ENCODE results near the gene SYCP1.
"Not testable (repeated sequence)": the region's sequence is repeated elsewhere in the genome, so short reads cannot be mapped to it uniquely, and the experiment has no call there.

The SYCP1 gene

DNA sequence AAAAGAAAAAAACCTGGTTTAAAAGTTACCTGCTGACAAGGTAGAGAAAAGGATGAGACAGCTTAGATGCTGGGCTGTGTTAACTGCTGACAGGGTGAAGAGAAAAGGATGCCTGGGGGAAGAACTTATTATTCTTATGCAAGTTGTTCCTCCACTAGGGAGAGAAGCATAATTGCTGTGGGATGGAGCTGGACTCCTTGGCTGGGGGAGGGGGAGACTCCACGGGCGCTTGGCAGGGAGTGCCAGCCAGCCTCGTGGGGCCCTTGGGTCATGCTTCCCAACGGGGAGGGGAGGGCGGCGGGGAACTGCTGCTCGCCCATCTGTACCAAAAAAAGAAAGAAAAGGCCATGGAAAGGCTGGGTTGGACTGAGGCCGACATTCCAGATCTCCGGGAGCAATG, 47.2 kb downstream of the SYCP1 start:
- no peak overlapping the region for H3K27ac ChIP-seq
- TF ChIP-seq, protein P1, sequence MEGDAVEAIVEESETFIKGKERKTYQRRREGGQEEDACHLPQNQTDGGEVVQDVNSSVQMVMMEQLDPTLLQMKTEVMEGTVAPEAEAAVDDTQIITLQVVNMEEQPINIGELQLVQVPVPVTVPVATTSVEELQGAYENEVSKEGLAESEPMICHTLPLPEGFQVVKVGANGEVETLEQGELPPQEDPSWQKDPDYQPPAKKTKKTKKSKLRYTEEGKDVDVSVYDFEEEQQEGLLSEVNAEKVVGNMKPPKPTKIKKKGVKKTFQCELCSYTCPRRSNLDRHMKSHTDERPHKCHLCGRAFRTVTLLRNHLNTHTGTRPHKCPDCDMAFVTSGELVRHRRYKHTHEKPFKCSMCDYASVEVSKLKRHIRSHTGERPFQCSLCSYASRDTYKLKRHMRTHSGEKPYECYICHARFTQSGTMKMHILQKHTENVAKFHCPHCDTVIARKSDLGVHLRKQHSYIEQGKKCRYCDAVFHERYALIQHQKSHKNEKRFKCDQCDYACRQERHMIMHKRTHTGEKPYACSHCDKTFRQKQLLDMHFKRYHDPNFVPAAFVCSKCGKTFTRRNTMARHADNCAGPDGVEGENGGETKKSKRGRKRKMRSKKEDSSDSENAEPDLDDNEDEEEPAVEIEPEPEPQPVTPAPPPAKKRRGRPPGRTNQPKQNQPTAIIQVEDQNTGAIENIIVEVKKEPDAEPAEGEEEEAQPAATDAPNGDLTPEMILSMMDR (conservative IDR thresholded peaks at IDR 0.05): no peak

DNA sequence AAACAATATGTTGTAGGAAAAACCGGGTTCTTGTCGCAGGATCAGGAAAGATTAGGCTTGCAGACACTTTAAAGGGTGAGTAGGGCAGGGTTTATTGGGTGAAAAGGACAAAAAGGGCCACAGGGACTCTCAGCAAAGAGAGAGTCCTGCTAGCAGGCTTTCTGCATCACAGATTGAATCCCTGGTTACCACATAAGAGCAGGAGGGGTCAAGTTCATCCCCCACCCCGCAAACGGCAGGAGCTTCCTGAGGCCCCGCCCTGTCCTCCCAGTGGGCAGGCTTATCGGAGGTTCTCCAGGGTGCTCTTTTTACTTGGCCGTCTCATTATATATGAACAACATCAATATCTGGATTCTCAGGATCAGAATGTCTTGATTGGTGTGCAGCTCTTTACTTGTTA, 47.7 kb downstream of the SYCP1 start:
- TF ChIP-seq, protein P1 (conservative IDR thresholded peaks at IDR 0.05): no peak
- no peak overlapping the region for H3K27ac ChIP-seq

DNA sequence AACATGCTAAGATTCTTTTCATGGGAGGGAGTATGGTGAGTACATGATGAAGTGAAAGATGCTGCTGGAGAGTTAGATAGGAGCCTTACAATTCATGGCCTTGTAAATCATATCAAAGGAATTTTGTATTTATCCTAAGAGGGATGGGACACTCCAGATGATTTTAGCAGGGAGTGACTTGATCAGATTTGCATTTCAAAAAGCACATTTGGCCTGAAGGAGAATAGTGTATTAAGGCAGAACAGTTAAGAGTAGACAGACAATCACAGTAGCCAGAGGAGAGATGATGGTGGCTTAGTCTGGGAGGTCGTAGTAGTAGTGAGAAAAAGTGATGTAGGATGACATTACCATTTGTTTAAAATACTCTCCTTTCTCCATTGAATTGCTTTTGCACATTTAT, 48.8 kb downstream of the SYCP1 start:
- no peak overlapping the region for H3K27ac ChIP-seq
- TF ChIP-seq, protein P1 (conservative IDR thresholded peaks at IDR 0.05): no peak

DNA sequence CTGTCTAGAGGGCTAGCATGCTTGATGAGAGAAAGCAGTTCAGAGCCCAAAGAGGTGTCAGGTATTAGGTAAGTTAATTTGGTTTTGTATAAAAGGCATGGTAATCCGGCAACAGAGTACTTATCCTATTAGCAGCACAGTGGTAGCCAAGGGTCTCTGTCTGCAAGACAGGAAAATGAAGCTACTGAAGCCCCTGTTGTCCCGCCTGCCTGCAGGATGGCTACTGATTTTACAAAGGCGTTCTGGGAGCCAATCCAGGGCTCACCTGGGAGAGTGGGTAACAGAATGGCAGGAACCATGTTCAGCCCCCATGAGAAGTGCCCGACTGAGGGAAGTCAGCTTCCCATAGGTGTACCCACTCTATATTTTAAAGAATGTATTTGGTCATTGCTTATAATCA, 61.1 kb downstream of the SYCP1 start:
- not testable (repeated sequence) for H3K27ac ChIP-seq

DNA sequence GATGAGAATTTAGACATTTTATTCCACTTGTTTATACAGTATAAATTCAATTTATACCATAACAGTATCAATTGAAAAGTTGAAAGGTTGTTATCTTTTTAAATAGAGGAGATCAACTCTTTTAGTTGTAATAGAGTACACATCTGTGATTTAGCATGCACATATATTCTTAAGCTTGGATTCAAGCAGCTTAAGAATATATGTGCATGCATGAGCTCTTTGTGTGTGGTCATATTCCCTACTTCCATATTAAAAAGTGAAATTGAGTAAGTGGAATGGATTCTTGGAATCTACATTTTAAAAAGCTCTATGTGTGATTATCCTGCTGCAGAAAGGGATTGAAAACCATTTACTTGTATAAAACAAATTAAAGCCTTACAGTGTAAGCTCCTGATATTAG, 71.9 kb downstream of the SYCP1 start:
- TF ChIP-seq, protein P1 (conservative IDR thresholded peaks at IDR 0.05): no peak
- H3K27ac ChIP-seq: no peak overlapping the region

DNA sequence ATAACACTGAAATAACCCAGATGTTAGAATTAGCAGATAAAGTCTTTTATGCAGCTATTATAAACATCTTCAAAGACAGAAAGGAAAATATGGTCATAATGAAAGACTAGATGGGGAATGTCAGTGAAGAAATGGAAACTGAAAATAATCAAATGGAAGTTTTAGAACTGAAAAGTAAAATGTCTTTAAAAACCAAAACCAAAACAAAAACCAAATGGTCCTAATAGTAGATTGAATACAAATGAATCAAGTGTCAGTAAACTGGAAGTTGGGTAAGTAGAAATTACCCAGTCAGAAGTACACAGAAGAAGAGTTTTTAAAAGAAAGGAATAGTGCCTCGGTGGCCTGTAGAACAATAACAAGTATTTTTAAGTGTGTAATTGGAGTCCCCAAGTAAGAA, 72.7 kb downstream of the SYCP1 start:
- TF ChIP-seq, protein P1 (conservative IDR thresholded peaks at IDR 0.05): no peak
- H3K27ac ChIP-seq: no peak overlapping the region

DNA sequence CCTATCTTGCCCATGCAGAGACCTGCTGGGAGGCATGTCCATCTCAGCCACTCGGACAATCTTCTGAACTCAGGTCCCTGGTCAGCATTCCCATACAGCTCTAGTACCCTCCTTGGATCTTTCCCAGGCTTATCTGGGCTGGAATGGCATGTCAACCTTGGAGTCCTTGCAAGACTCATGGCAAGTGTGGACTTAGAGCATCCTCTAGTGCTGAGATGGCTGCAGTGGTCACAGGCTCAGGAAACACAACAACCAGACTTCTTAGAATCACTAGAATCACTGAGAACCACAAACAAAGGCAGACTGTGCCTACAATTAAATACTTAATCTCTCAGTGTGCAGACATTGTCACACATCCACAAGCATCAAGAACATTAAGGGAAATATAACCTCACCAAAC, 101.9 kb downstream of the SYCP1 start:
- TF ChIP-seq, protein P1 (conservative IDR thresholded peaks at IDR 0.05): peak; percentile 75

DNA sequence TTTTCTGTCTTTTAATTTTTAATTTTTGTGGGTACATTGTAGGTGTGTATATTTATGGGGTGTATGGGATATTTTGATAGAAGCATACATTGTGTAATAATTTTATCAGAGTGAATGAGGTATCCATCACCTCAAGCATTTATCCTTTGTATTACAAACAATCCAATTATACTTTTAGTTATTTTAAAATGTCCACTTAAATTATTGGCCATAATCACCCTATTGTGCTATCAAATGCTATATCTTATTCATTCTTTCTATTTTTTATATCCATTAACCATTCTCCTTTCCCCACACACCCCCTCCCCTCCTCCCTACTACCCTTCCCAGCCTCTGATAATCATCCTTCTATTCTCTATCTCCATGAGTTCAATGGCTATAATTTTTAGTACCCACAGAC, 104.8 kb downstream of the SYCP1 start:
- TF ChIP-seq, protein P1 (conservative IDR thresholded peaks at IDR 0.05): no peak
- no peak overlapping the region for H3K27ac ChIP-seq

More for the DNA sequence above, 101.9 kb downstream of the SYCP1 start:
- no peak overlapping the region for H3K27ac ChIP-seq
